GM23338 (cell line): ENCODE data around the gene ZNF700.

ENCODE experiments used
- CREB1 ChIP-seq: fragments of 250-450 bp; sonication (Bioruptor Pico); IDR thresholded peaks from 2 replicates; pipeline ENCODE4 v1.5.0; 2020; ENCODE audit warnings: low read depth, mild to moderate bottlenecking, moderate library complexity
- CTCF ChIP-seq, 2 experiments: fragments of 200-600 bp in 1 of 2; sonication (generic) in 1 of 2; conservative IDR thresholded peaks; 2 replicates each; pipeline versions ENCODE4 v1.5.1 to v1.6.1; 2016 to 2017; ENCODE audit warnings: antibody characterized with exemption in 2 of 2, low read depth in 2 of 2, mild to moderate bottlenecking in 2 of 2, moderate library complexity in 1 of 2
- ETS1 ChIP-seq: IDR thresholded peaks from 2 replicates; pipeline ENCODE4 v1.6.1; 2016; ENCODE audit warnings: antibody characterized with exemption
- EZH2 ChIP-seq: fragments of 200-600 bp; sonication (generic); IDR thresholded peaks from one replicate; pipeline ENCODE4 v1.8.0; 2017; ENCODE audit warnings: antibody characterized with exemption, mild to moderate bottlenecking, low read depth; ENCODE audit not compliant: unreplicated experiment
- EZH2phosphoT487 ChIP-seq: fragments of 200-600 bp; sonication (generic); IDR thresholded peaks from one replicate; pipeline ENCODE4 v1.8.1; 2018; ENCODE audit warnings: antibody characterized with exemption; ENCODE audit not compliant: unreplicated experiment
- JUNB ChIP-seq: IDR thresholded peaks from one replicate; pipeline ENCODE4 v1.6.1; 2016; ENCODE audit warnings: antibody characterized with exemption; ENCODE audit not compliant: unreplicated experiment
- POLR2AphosphoS5 ChIP-seq: IDR thresholded peaks from 2 replicates; pipeline ENCODE4 v1.6.1; 2016; ENCODE audit warnings: antibody characterized with exemption, low read depth
- REST ChIP-seq: IDR thresholded peaks from one replicate; pipeline ENCODE4 v1.6.1; 2018; ENCODE audit warnings: antibody characterized with exemption; ENCODE audit not compliant: unreplicated experiment
- STAT1 ChIP-seq: IDR thresholded peaks from one replicate; pipeline ENCODE4 v1.6.1; 2016; ENCODE audit warnings: antibody characterized with exemption; ENCODE audit not compliant: unreplicated experiment
- ZNF331 ChIP-seq: fragments of 250-450 bp; sonication (Bioruptor Pico); IDR thresholded peaks from 2 replicates; pipeline ENCODE4 v1.5.0; 2020; ENCODE audit warnings: low read depth, mild to moderate bottlenecking, moderate library complexity
- TF ChIP-seq, protein P1 (sequence below): fragments of 250-450 bp; sonication (Bioruptor Pico); IDR thresholded peaks from 2 replicates; pipeline ENCODE4 v1.5.0; 2020; ENCODE audit warnings: mild to moderate bottlenecking, moderate library complexity

DNA sequence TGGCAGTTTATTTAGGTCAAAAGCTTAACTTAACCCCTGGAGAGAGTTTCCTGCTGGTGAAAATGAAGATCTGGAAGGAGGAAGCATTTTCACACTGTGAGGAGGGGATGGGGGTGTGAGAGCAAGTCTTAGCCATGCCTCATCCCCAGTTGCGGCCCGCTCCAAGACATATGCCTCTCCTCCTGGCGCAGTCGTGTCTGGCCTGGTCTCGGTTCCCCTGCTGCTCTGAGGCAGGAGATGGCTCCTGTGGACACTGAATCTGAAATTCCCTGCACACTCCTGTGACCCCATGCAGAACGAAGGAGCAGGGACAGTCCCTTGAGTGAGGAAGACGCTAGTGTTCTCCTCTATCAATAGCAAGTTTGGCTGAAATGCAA is 37.7 kb upstream of the ZNF700 start:
- TF ChIP-seq CREB1 (CRISPR knock-in tag) (no peak), CTCF (conservative IDR thresholded peaks at IDR 0.05; ENCODE audit: low read depth in 2 of 2) (no peak), POLR2AphosphoS5 (no peak), REST (no peak), EZH2 (no peak), STAT1 (no peak), ETS1 (no peak), ZNF331 (no peak), EZH2phosphoT487 (no peak), JUNB (no peak)
- TF ChIP-seq, protein P1, sequence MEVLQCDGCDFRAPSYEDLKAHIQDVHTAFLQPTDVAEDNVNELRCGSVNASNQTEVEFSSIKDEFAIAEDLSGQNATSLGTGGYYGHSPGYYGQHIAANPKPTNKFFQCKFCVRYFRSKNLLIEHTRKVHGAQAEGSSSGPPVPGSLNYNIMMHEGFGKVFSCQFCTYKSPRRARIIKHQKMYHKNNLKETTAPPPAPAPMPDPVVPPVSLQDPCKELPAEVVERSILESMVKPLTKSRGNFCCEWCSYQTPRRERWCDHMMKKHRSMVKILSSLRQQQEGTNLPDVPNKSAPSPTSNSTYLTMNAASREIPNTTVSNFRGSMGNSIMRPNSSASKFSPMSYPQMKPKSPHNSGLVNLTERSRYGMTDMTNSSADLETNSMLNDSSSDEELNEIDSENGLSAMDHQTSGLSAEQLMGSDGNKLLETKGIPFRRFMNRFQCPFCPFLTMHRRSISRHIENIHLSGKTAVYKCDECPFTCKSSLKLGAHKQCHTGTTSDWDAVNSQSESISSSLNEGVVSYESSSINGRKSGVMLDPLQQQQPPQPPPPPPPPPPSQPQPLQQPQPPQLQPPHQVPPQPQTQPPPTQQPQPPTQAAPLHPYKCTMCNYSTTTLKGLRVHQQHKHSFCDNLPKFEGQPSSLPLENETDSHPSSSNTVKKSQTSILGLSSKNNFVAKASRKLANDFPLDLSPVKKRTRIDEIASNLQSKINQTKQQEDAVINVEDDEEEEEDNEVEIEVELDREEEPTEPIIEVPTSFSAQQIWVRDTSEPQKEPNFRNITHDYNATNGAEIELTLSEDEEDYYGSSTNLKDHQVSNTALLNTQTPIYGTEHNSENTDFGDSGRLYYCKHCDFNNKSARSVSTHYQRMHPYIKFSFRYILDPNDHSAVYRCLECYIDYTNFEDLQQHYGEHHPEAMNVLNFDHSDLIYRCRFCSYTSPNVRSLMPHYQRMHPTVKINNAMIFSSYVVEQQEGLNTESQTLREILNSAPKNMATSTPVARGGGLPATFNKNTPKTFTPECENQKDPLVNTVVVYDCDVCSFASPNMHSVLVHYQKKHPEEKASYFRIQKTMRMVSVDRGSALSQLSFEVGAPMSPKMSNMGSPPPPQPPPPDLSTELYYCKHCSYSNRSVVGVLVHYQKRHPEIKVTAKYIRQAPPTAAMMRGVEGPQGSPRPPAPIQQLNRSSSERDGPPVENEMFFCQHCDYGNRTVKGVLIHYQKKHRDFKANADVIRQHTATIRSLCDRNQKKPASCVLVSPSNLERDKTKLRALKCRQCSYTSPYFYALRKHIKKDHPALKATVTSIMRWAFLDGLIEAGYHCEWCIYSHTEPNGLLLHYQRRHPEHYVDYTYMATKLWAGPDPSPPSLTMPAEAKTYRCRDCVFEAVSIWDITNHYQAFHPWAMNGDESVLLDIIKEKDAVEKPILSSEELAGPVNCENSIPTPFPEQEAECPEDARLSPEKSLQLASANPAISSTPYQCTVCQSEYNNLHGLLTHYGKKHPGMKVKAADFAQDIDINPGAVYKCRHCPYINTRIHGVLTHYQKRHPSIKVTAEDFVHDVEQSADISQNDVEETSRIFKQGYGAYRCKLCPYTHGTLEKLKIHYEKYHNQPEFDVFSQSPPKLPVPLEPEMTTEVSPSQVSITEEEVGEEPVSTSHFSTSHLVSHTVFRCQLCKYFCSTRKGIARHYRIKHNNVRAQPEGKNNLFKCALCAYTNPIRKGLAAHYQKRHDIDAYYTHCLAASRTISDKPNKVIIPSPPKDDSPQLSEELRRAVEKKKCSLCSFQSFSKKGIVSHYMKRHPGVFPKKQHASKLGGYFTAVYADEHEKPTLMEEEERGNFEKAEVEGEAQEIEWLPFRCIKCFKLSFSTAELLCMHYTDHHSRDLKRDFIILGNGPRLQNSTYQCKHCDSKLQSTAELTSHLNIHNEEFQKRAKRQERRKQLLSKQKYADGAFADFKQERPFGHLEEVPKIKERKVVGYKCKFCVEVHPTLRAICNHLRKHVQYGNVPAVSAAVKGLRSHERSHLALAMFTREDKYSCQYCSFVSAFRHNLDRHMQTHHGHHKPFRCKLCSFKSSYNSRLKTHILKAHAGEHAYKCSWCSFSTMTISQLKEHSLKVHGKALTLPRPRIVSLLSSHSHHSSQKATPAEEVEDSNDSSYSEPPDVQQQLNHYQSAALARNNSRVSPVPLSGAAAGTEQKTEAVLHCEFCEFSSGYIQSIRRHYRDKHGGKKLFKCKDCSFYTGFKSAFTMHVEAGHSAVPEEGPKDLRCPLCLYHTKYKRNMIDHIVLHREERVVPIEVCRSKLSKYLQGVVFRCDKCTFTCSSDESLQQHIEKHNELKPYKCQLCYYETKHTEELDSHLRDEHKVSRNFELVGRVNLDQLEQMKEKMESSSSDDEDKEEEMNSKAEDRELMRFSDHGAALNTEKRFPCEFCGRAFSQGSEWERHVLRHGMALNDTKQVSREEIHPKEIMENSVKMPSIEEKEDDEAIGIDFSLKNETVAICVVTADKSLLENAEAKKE (CRISPR knock-in tag): no peak
